MM.1S (cell line): ENCODE data around the gene SPEM2.
"Not testable (repeated sequence)": the region's sequence is repeated elsewhere in the genome, so short reads cannot be mapped to it uniquely, and the experiment has no call there.

Experiments used
- DNase-seq: peaks from one replicate; pipeline ENCODE4 v3.0.0-alpha.2; 2015
- H2AFZ ChIP-seq: fragments of 300-600 bp; sonication (generic); 2 replicates; pipeline ENCODE4 v1.6.0; 2016; ENCODE audit warnings: antibody characterized with exemption, low read length
- H3F3A ChIP-seq: fragments of 300-600 bp; sonication (generic); 2 replicates; pipeline ENCODE4 v1.6.1; 2016; ENCODE audit warnings: mild to moderate bottlenecking, antibody characterized with exemption, low read length, moderate library complexity, mixed read lengths; ENCODE audit not compliant: insufficient read depth
- H3K27ac ChIP-seq: fragments of 300-600 bp; sonication (generic); 2 replicates; pipeline ENCODE4 v1.5.1; 2016; ENCODE audit warnings: mild to moderate bottlenecking, low read length
- H3K27me3 ChIP-seq: fragments of 300-600 bp; sonication (generic); replicated peaks from 2 replicates; pipeline ENCODE4 v1.6.0; 2016; ENCODE audit warnings: low read length; ENCODE audit not compliant: insufficient read depth
- H3K36me3 ChIP-seq: fragments of 300-600 bp; sonication (generic); replicated peaks from 2 replicates; pipeline ENCODE4 v1.6.1; 2016; ENCODE audit warnings: mild to moderate bottlenecking, low read length, mixed read lengths; ENCODE audit not compliant: insufficient read depth
- H3K4me1 ChIP-seq: fragments of 300-600 bp; sonication (generic); 2 replicates; pipeline ENCODE4 v1.6.1; 2016; ENCODE audit warnings: low read length, mixed read lengths
- H3K4me2 ChIP-seq: fragments of 300-600 bp; sonication (generic); 2 replicates; pipeline ENCODE4 v1.6.0; 2016; ENCODE audit warnings: low read depth, low read length
- H3K4me3 ChIP-seq: fragments of 300-600 bp; sonication (generic); 2 replicates; pipeline ENCODE4 v1.5.1; 2016; ENCODE audit warnings: low read length, mixed read lengths
- H3K79me2 ChIP-seq: fragments of 300-600 bp; sonication (generic); 2 replicates; pipeline ENCODE4 v1.6.1; 2016; ENCODE audit warnings: mixed run types, low read length, mixed read lengths
- H3K9ac ChIP-seq: fragments of 300-600 bp; sonication (generic); 2 replicates; pipeline ENCODE4 v1.6.1; 2016; ENCODE audit warnings: low read length, mixed read lengths
- H3K9me2 ChIP-seq: fragments of 300-600 bp; sonication (generic); replicated peaks from 2 replicates; pipeline ENCODE4 v1.6.1; 2016; ENCODE audit warnings: mild to moderate bottlenecking, low read length, mixed read lengths; ENCODE audit not compliant: insufficient read depth
- H3K9me3 ChIP-seq: fragments of 300-600 bp; sonication (generic); replicated peaks from 2 replicates; pipeline ENCODE4 v1.6.1; 2016; ENCODE audit warnings: mild to moderate bottlenecking, low read length, mixed read lengths; ENCODE audit not compliant: insufficient read depth
- H4K20me1 ChIP-seq: fragments of 300-600 bp; sonication (generic); 2 replicates; pipeline ENCODE4 v1.6.1; 2016; ENCODE audit warnings: mild to moderate bottlenecking, low read length, moderate library complexity, mixed read lengths; ENCODE audit not compliant: insufficient read depth
- EZH2 ChIP-seq: fragments of 300-600 bp; sonication (generic); optimal IDR thresholded peaks from 2 replicates; pipeline ENCODE3; 2017; ENCODE audit warnings: low read depth, mild to moderate bottlenecking, antibody characterized with exemption, low read length, mixed read lengths
- EZH2phosphoT487 ChIP-seq: fragments of 300-600 bp; sonication (generic); IDR thresholded peaks from 2 replicates; pipeline ENCODE4 v1.6.1; 2018; ENCODE audit warnings: antibody characterized with exemption, low read length
- TF ChIP-seq, protein P1 (sequence below): fragments of 300-600 bp; sonication (generic); IDR thresholded peaks from 2 replicates; pipeline ENCODE4 v1.5.1; 2016; ENCODE audit warnings: antibody characterized with exemption, low read length, mixed read lengths

Gene SPEM2

DNA sequence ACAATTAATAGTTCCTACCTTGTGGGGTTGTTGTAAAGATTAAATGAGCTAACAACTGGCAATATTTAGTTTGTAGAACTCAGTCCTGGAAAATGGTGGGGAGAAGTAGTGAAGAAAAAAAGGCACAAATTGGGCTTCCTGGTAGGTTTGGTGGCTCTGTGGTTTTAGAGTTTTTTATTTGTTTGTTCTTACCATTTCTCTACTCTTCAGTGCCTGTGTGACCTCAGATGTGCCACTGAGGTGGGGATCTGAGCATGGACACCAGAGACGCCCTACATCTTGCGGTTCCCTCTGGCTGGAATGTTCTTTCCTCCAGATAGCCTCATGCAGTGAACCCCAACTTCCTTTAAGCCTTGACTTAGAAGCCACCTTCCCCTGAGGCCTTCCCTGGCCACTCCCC, 46.3 kb downstream of the SPEM2 start:
- H3K9me2 ChIP-seq = no peaks in the 10 kb centered on the region
- H3K9ac ChIP-seq = no peak overlapping the region
- no peak for DNase-seq
- H3K27ac ChIP-seq = no peak overlapping the region
- no peak overlapping the region for H3K4me2 ChIP-seq
- H3K4me1 ChIP-seq = no peaks in the 10 kb centered on the region
- H3K27me3 ChIP-seq = no peaks in the 10 kb centered on the region
- no peaks in the 10 kb centered on the region for H3K79me2 ChIP-seq
- no peak for TF ChIP-seq EZH2
- no peak for TF ChIP-seq EZH2phosphoT487
- TF ChIP-seq, protein P1, sequence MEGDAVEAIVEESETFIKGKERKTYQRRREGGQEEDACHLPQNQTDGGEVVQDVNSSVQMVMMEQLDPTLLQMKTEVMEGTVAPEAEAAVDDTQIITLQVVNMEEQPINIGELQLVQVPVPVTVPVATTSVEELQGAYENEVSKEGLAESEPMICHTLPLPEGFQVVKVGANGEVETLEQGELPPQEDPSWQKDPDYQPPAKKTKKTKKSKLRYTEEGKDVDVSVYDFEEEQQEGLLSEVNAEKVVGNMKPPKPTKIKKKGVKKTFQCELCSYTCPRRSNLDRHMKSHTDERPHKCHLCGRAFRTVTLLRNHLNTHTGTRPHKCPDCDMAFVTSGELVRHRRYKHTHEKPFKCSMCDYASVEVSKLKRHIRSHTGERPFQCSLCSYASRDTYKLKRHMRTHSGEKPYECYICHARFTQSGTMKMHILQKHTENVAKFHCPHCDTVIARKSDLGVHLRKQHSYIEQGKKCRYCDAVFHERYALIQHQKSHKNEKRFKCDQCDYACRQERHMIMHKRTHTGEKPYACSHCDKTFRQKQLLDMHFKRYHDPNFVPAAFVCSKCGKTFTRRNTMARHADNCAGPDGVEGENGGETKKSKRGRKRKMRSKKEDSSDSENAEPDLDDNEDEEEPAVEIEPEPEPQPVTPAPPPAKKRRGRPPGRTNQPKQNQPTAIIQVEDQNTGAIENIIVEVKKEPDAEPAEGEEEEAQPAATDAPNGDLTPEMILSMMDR = no peak
- no peaks in the 10 kb centered on the region for H4K20me1 ChIP-seq
- H3K4me3 ChIP-seq = no peak overlapping the region
- H2AFZ ChIP-seq = no peak overlapping the region
- no peaks in the 10 kb centered on the region for H3F3A ChIP-seq
- H3K36me3 ChIP-seq = no peaks in the 10 kb centered on the region
- no peaks in the 10 kb centered on the region for H3K9me3 ChIP-seq

DNA sequence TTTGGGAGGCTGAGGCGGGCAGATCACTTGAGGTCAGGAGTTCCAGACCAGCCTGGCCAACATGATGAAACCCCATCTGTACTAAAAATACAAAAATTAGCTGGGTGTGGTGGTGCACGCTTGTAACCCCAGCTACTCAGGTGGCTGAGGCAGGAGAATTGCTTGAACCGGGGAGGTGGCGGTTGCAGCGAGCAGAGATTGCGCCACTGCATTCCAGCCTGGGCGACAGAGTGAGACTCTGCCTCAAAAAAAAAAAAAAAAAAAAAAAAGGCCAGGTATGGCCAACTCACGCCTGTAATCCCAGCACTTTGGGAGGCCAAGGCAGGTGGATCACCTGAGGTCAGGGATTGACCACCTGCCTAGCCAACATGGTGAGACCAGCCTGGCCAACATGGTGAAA, 49.4 kb downstream of the SPEM2 start:
- H3K9ac ChIP-seq, H2AFZ ChIP-seq, H3K4me2 ChIP-seq, H3K4me3 ChIP-seq, H3K79me2 ChIP-seq, H3K36me3 ChIP-seq, H4K20me1 ChIP-seq, DNase-seq, H3K9me2 ChIP-seq, H3K27ac ChIP-seq, H3K9me3 ChIP-seq, H3K4me1 ChIP-seq, H3K27me3 ChIP-seq, H3F3A ChIP-seq: not testable (repeated sequence)

DNA sequence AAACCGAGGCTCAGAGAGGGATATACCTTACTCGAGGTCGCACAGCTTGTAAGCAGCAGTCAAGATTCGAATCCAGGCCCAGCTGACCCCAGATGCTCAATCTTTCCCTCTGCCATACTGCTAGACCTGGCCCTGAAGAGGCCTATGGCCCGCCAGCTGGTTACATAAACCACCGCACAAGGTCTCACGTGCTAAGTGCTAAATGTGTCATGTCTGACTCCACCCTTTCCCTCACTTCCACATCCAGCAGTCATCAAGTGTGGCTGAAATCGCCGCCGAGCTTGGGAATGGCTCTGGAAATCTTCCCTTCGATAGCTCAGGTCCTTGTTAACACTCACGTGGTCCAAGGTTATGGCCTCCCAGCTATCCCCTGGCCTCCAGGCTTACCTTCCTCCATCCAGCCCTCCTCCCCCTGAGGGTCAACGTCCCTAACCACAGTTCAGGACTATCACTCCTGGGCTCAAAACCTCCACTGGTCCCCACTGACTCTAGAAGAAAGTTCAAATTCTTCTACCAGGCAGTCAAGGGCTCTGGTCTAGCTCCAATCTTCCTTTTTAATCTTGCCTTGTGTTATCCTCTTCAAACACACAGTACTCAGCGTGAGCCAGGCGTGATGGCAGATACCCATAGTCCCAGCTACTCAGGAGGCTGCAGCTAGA, 50.5 kb downstream of the SPEM2 start:
- H3K27ac ChIP-seq = no peak overlapping the region
- H3K4me2 ChIP-seq = no peak overlapping the region
- no peak overlapping the region for H3K9ac ChIP-seq

DNA sequence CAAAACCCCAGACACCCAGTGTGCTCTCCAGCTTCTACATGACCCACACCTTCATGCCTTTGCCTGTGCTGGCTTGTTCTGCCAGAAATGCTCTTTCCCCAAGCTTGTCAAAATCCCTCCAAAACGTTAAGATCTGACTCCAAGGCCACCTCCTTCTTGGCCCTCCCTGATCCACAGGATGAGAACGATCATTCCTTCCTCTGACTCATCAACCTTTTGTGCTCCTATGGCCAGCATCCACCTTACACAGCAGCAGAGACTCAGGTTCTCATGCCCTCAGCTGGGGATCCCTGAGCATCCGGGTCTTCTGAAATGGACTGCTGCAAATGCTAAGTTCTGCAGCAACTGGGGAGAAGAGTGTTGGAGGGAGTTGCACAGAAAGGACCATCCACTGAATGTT, 51.1 kb downstream of the SPEM2 start:
- no peaks in the 10 kb centered on the region for H3K4me1 ChIP-seq
- H3K79me2 ChIP-seq = peaks cover 7% of the 10 kb centered on the region; the same call in 1 of the 2 replicates
- DNase-seq = no peak

More for the DNA sequence above, 50.5 kb downstream of the SPEM2 start:
- Histone ChIP-seq H3K36me3 (no peaks in the 10 kb centered on the region), H3F3A (0 out of 2 replicates have a peak, but pooled peaks cover 5% of the 10 kb centered on the region), H3K4me3 (no peak overlapping the region), H3K27me3 (no peaks in the 10 kb centered on the region), H3K79me2 (peaks cover 7% of the 10 kb centered on the region; the same call in 1 of the 2 replicates), H4K20me1 (no peaks in the 10 kb centered on the region), H3K4me1 (no peaks in the 10 kb centered on the region), H3K9me2 (no peaks in the 10 kb centered on the region), H3K9me3 (no peaks in the 10 kb centered on the region), H2AFZ (no peak overlapping the region)
- no peak for TF ChIP-seq EZH2
- TF ChIP-seq, protein P1 = no peak
- TF ChIP-seq EZH2phosphoT487 = no peak
- no peak for DNase-seq

More for the DNA sequence above, 51.1 kb downstream of the SPEM2 start:
- H3F3A ChIP-seq = 0 out of 2 replicates have a peak, but pooled peaks cover 5% of the 10 kb centered on the region
- H3K9me2 ChIP-seq = no peaks in the 10 kb centered on the region
- no peaks in the 10 kb centered on the region for H3K36me3 ChIP-seq
- H3K9ac ChIP-seq = no peak overlapping the region
- no peak overlapping the region for H3K4me3 ChIP-seq
- H3K9me3 ChIP-seq = no peaks in the 10 kb centered on the region
- no peak overlapping the region for H3K27ac ChIP-seq
- no peaks in the 10 kb centered on the region for H3K27me3 ChIP-seq
- no peaks in the 10 kb centered on the region for H4K20me1 ChIP-seq
- no peak for TF ChIP-seq EZH2
- no peak for TF ChIP-seq EZH2phosphoT487
- TF ChIP-seq, protein P1 = no peak
- H3K4me2 ChIP-seq = no peak overlapping the region
- no peak overlapping the region for H2AFZ ChIP-seq
